Lung (tissue), 12 donors: ENCODE results near the gene COX10. TPM values are rescaled to one million over a fixed set of nuclear protein-coding genes. Genes with fewer than 3 reads are reported as not detected.

Experiments used
- ATAC-seq: fragments of 200-7000 bp; cut with Tn5 transposase; one replicate; pipeline ENCODE4 v1.9.1; 2020; ENCODE audit warnings: moderate number of reproducible peaks; ENCODE audit not compliant: insufficient read depth, low FRiP score
- DNase-seq, 3 donors: peaks; one replicate each; pipeline ENCODE4 v3.0.0-alpha.2; 2013 to 2017
- H3K27ac ChIP-seq, 2 donors: one replicate each; pipeline ENCODE4 v1.5.1; 2013; ENCODE audit warnings: mild to moderate bottlenecking in 2 of 2, moderate library complexity in 2 of 2, control low read depth in 1 of 2, inconsistent platforms in 1 of 2, low read depth in 1 of 2, low read length in 1 of 2
- H3K27me3 ChIP-seq, 3 donors: one replicate each; pipeline ENCODE4 v1.5.1; 2013; ENCODE audit warnings: low read length in 2 of 3; ENCODE audit not compliant: control insufficient read depth in 3 of 3, insufficient read depth in 3 of 3
- H3K36me3 ChIP-seq, 4 donors: one replicate each; pipeline ENCODE4 v1.5.1; 2013; ENCODE audit warnings: low read length in 4 of 4, mild to moderate bottlenecking in 1 of 4, moderate library complexity in 1 of 4; ENCODE audit not compliant: control insufficient read depth in 4 of 4, insufficient read depth in 4 of 4
- H3K4me1 ChIP-seq, 5 donors: one replicate each; pipeline ENCODE4 v1.5.1; 2013; ENCODE audit warnings: low read length in 5 of 5, mild to moderate bottlenecking in 2 of 5, moderate library complexity in 1 of 5; ENCODE audit not compliant: control insufficient read depth in 5 of 5, insufficient read depth in 5 of 5
- H3K4me3 ChIP-seq: one replicate; pipeline ENCODE4 v1.5.1; 2013; ENCODE audit warnings: mild to moderate bottlenecking, control low read depth, moderate library complexity
- H3K9ac ChIP-seq, 2 donors: one replicate each; pipeline ENCODE4 v1.5.1; 2013; ENCODE audit warnings: low read length in 2 of 2, control low read depth in 1 of 2; ENCODE audit not compliant: insufficient read depth in 1 of 2
- H3K9me3 ChIP-seq, 4 donors: one replicate each; pipeline ENCODE4 v1.5.1; 2013; ENCODE audit warnings: low read length in 3 of 4, mild to moderate bottlenecking in 1 of 4, moderate library complexity in 1 of 4; ENCODE audit not compliant: control insufficient read depth in 4 of 4, insufficient read depth in 3 of 4
- WGBS, 2 donors: extraction: QIAGEN DNeasy Blood & Tissue Kit; methylation state at CpG; one replicate each; pipeline ENCODE4 v1.1.7; 2013; 5-methylcytosine and 5-hydroxymethylcytosine counted together
- polyA plus RNA-seq, 2 donors: library from polyadenylated mRNA; stranded (reverse); fragments of 200-250 nt; gene quantifications; one replicate each; pipeline ENCODE4 v1.2.1, GENCODE V29; 2013
- total RNA-seq, 2 donors: library from RNA; depleted of rRNA in 1 of 2; stranded (reverse); fragments of >200 nt in 1 of 2; gene quantifications; one replicate each; pipeline ENCODE4 v1.2.1, GENCODE V29; 2014 to 2021
- TF ChIP-seq, protein P1 (sequence below): IDR thresholded peaks from 2 replicates; pipeline ENCODE4 v1.5.1; 2012; ENCODE audit warnings: mild to moderate bottlenecking; ENCODE audit errors: control extremely low read depth, extremely low read depth
- donor health status: control.
- donor health status: control.
- donor health status: Bipolar disorder and iron deficiency.
- donor health status: healthy.
- donor health status: DM: yes; HTN: yes; CAD: no.

COX10 gene
- total and polyA plus RNA-seq, 4 donors: 6.4 to 17.9 (median 12.4) TPM

DNA sequence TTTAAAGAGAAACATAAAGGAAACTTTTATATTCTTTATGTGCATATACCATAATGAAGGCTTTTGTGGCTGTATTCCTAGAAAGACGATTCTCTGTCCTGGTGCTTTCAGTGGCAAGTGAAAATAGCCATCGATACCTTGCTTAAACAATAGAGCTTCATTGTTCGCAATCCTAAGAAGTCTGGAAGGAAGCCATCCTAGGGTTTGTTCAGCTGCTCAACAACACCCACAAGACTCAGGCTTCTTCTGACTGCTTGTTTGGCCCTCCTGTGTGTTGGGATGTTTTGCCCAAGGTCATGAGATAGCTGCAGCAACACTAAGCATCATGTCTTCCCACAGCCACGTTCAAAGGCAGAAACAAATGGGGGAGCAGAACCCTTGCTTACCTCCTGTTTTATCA lies 36.1 kb upstream of the COX10 start:
- Histone ChIP-seq H3K36me3 (peaks cover 5 to 14% (median 10%) of the 10 kb centered on the region in 4 donors), H3K9me3 (peaks cover 0 to 2% (median 0%) of the 10 kb centered on the region in 4 donors), H3K4me1 (peaks cover 0 to under 1% (median 0%) of the 10 kb centered on the region in 5 donors), H3K27ac (no peak overlapping the region), H3K4me3 (no peak overlapping the region), H3K27me3 (no peaks in the 10 kb centered on the region), H3K9ac (no peak overlapping the region)
- WGBS, 2 donors: 88 to 91% methylated on average over 4 of the region's 4 CpGs
- DNase-seq (no peak), ATAC-seq (no peak)
- TF ChIP-seq, protein P1, sequence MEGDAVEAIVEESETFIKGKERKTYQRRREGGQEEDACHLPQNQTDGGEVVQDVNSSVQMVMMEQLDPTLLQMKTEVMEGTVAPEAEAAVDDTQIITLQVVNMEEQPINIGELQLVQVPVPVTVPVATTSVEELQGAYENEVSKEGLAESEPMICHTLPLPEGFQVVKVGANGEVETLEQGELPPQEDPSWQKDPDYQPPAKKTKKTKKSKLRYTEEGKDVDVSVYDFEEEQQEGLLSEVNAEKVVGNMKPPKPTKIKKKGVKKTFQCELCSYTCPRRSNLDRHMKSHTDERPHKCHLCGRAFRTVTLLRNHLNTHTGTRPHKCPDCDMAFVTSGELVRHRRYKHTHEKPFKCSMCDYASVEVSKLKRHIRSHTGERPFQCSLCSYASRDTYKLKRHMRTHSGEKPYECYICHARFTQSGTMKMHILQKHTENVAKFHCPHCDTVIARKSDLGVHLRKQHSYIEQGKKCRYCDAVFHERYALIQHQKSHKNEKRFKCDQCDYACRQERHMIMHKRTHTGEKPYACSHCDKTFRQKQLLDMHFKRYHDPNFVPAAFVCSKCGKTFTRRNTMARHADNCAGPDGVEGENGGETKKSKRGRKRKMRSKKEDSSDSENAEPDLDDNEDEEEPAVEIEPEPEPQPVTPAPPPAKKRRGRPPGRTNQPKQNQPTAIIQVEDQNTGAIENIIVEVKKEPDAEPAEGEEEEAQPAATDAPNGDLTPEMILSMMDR: no peak

DNA sequence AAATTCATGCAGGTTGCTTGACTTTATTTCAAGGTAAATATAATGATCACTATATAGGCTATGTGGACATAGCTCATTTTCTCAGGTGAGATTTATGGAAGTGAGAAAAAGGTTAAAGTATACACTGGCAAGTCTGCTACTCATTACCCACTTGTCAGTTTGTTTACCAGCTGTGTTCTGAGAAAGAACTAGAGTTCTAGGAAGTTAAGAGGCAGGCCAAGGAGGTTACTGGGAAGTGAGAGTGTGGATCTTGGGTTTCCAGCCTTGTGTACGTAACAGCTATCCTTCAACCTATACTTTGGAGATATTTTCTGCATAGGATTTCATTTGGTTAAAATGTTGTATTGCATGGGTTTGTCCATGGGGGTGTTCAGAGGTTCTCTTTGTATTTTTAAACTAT lies 31.9 kb upstream of the COX10 start:
- no peak for DNase-seq
- peaks cover 0 to 4% (median 0%) of the 10 kb centered on the region in 5 donors for H3K4me1 ChIP-seq
- H3K4me3 ChIP-seq: no peak overlapping the region
- peaks cover 5 to 14% (median 8%) of the 10 kb centered on the region in 4 donors for H3K36me3 ChIP-seq
- no peak for ATAC-seq
- TF ChIP-seq, protein P1: no peak
- no peaks in the 10 kb centered on the region for H3K27me3 ChIP-seq
- no peak overlapping the region for H3K9ac ChIP-seq
- peaks cover 0 to 2% (median 0%) of the 10 kb centered on the region in 4 donors for H3K9me3 ChIP-seq
- H3K27ac ChIP-seq: no peak overlapping the region
- WGBS, 2 donors: 75 to 85% methylated on average over 1 of the region's 1 CpG

DNA sequence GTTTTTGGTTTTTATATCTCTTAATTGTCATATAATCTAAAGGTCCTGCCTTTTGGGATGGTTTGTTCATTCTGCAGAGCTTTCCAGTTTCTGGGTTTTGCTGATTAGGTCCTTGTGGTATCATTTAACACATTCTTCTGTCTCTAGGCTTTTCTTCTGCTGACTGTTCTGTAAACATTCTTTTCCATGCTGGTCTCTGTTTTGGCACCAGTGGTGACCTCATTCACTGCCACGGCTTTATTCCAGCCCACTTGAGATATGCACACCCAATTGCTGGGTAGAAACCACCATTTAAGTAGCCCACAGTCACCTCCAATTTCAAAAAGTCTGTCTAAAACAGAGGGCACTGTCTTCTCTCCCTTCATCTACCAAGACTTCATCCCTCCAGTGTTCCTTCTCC lies 31.1 kb upstream of the COX10 start:
- no peak overlapping the region for H3K4me3 ChIP-seq
- DNase-seq (peak in 2 of 3 donors; percentile 16 to 19), ATAC-seq (no peak)
- no peaks in the 10 kb centered on the region for H3K27me3 ChIP-seq
- no peak overlapping the region for H3K27ac ChIP-seq
- peaks cover 0 to 4% (median 0%) of the 10 kb centered on the region in 5 donors for H3K4me1 ChIP-seq
- WGBS, 2 donors: 26 to 81% methylated on average over 1 of the region's 1 CpG
- no peak overlapping the region for H3K9ac ChIP-seq
- H3K36me3 ChIP-seq: peaks cover 5 to 11% (median 7%) of the 10 kb centered on the region in 4 donors
- peaks cover 0 to 2% (median 0%) of the 10 kb centered on the region in 4 donors for H3K9me3 ChIP-seq
- TF ChIP-seq, protein P1: no peak

DNA sequence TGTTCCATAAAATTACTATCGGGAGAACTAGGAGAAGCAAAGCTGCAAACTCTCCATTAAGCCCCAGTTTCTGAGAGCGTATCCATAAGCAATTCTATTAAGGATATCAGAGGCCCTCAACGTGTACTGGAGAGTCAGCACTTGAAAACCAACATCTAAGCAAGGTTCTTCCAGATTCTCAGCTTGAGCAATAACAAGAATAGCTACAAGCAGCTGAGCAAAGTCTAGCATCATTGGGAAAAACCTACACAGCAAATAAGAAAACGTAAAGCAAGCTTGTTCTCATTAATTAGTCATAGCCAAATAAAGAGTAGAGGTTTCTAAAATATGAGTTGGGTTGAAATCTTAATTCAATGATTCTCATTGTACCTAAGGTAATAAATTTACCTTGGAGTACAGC lies 26.9 kb upstream of the COX10 start:
- Histone ChIP-seq H3K36me3 (no peaks in the 10 kb centered on the region), H3K27me3 (no peaks in the 10 kb centered on the region), H3K4me1 (peaks cover 0 to 4% (median under 1%) of the 10 kb centered on the region in 5 donors), H3K9me3 (no peaks in the 10 kb centered on the region), H3K4me3 (no peak overlapping the region), H3K27ac (no peak overlapping the region), H3K9ac (no peak overlapping the region)
- TF ChIP-seq, protein P1: no peak
- DNase-seq (no peak), ATAC-seq (no peak)
- 87 to 94% methylated on average over 4 of the region's 4 CpGs for WGBS, 2 donors
